IPS-20b (cell line): ENCODE measurements around the gene MACROD2.
"Not testable (repeated sequence)": the region's sequence is repeated elsewhere in the genome, so short reads cannot be mapped to it uniquely, and the experiment has no call there.

Source experiments
- H3K27ac ChIP-seq: one replicate; pipeline ENCODE4 v1.5.1; 2013; ENCODE audit warnings: low read length
- H3K27me3 ChIP-seq: 2 replicates; pipeline ENCODE4 v1.6.1; 2013; ENCODE audit warnings: mild to moderate bottlenecking, low read length, inconsistent platforms; ENCODE audit not compliant: insufficient read depth
- H3K36me3 ChIP-seq: 2 replicates; pipeline ENCODE4 v1.6.1; 2013; ENCODE audit warnings: low read depth, mild to moderate bottlenecking, inconsistent platforms, low read length, moderate library complexity; ENCODE audit not compliant: insufficient read depth
- H3K4me1 ChIP-seq: 2 replicates; pipeline ENCODE4 v1.6.1; 2013; ENCODE audit warnings: mild to moderate bottlenecking, control low read depth, inconsistent platforms, low read length, moderate library complexity; ENCODE audit not compliant: insufficient read depth
- H3K4me3 ChIP-seq: 2 replicates; pipeline ENCODE4 v1.5.1; 2013; ENCODE audit warnings: mild to moderate bottlenecking, low read length, inconsistent platforms
- H3K9ac ChIP-seq: 2 replicates; pipeline ENCODE4 v1.6.1; 2013; ENCODE audit warnings: low read depth, mild to moderate bottlenecking, inconsistent platforms, low read length, moderate library complexity
- H3K9me3 ChIP-seq: 2 replicates; pipeline ENCODE4 v1.6.1; 2013; ENCODE audit warnings: mild to moderate bottlenecking, low read depth, low read length, inconsistent platforms; ENCODE audit not compliant: insufficient read depth

MACROD2 gene

GRCh38 chr20:15362849-15363248, 1367.5 kb downstream of the MACROD2 start:
- H3K4me1 ChIP-seq = peaks cover 3% of the 10 kb centered on the region; the same call in 1 of the 2 replicates
- no peaks in the 10 kb centered on the region for H3K27me3 ChIP-seq
- no peak overlapping the region for H3K4me3 ChIP-seq
- H3K9me3 ChIP-seq = no peaks in the 10 kb centered on the region
- H3K27ac ChIP-seq = no peak overlapping the region
- H3K9ac ChIP-seq = no peak overlapping the region
- no peaks in the 10 kb centered on the region for H3K36me3 ChIP-seq

GRCh38 chr20:15364781-15365180, 1369.5 kb downstream of the MACROD2 start:
- H3K36me3 ChIP-seq = no peaks in the 10 kb centered on the region
- no peak overlapping the region for H3K9ac ChIP-seq
- peaks cover 3% of the 10 kb centered on the region; the same call in 1 of the 2 replicates for H3K4me1 ChIP-seq
- H3K4me3 ChIP-seq = no peak overlapping the region
- no peaks in the 10 kb centered on the region for H3K27me3 ChIP-seq
- no peaks in the 10 kb centered on the region for H3K9me3 ChIP-seq
- H3K27ac ChIP-seq = no peak overlapping the region

GRCh38 chr20:15370370-15370769, 1375.1 kb downstream of the MACROD2 start:
- Histone ChIP-seq H3K27me3 (no peaks in the 10 kb centered on the region), H3K9me3 (no peaks in the 10 kb centered on the region), H3K4me3 (no peak overlapping the region), H3K9ac (no peak overlapping the region), H3K4me1 (no peaks in the 10 kb centered on the region; the same call in 1 of the 2 replicates), H3K27ac (no peak overlapping the region), H3K36me3 (no peaks in the 10 kb centered on the region)

GRCh38 chr20:15374682-15375081, 1379.4 kb downstream of the MACROD2 start:
- H3K9ac ChIP-seq = no peak overlapping the region
- H3K27me3 ChIP-seq = no peaks in the 10 kb centered on the region
- H3K36me3 ChIP-seq = no peaks in the 10 kb centered on the region
- H3K27ac ChIP-seq = no peak overlapping the region
- H3K4me1 ChIP-seq = no peaks in the 10 kb centered on the region; the same call in 1 of the 2 replicates
- no peaks in the 10 kb centered on the region for H3K9me3 ChIP-seq
- H3K4me3 ChIP-seq = no peak overlapping the region

GRCh38 chr20:15375836-15376235, 1380.5 kb downstream of the MACROD2 start:
- Histone ChIP-seq H3K9me3 (no peaks in the 10 kb centered on the region), H3K9ac (no peak overlapping the region), H3K36me3 (no peaks in the 10 kb centered on the region), H3K4me3 (no peak overlapping the region), H3K27ac (no peak overlapping the region), H3K4me1 (no peaks in the 10 kb centered on the region; the same call in 1 of the 2 replicates), H3K27me3 (no peaks in the 10 kb centered on the region)

GRCh38 chr20:15377603-15378002, 1382.3 kb downstream of the MACROD2 start:
- not testable (repeated sequence) for H3K9ac ChIP-seq, H3K27ac ChIP-seq, H3K4me1 ChIP-seq, H3K4me3 ChIP-seq, H3K9me3 ChIP-seq, H3K27me3 ChIP-seq, H3K36me3 ChIP-seq

GRCh38 chr20:15378151-15378550, 1382.8 kb downstream of the MACROD2 start:
- Histone ChIP-seq H3K9ac (no peak overlapping the region), H3K4me1 (no peaks in the 10 kb centered on the region), H3K27ac (no peak overlapping the region), H3K4me3 (no peak overlapping the region), H3K27me3 (no peaks in the 10 kb centered on the region; the same call in 1 of the 2 replicates), H3K9me3 (no peaks in the 10 kb centered on the region), H3K36me3 (no peaks in the 10 kb centered on the region)

- Histone ChIP-seq H3K36me3 (no peaks in the 10 kb centered on the region), H3K9me3 (no peaks in the 10 kb centered on the region), H3K9ac (no peak overlapping the region), H3K27me3 (no peaks in the 10 kb centered on the region; the same call in 1 of the 2 replicates), H3K27ac (no peak overlapping the region), H3K4me3 (no peak overlapping the region), H3K4me1 (no peaks in the 10 kb centered on the region)
These were observed 1384.5 kb downstream of the MACROD2 start for GRCh38 chr20:15379681-15380296.

- H3K4me3 ChIP-seq = no peak overlapping the region
- no peaks in the 10 kb centered on the region for H3K4me1 ChIP-seq
- H3K9ac ChIP-seq = no peak overlapping the region
- H3K27ac ChIP-seq = no peak overlapping the region
- H3K36me3 ChIP-seq = no peaks in the 10 kb centered on the region
- no peaks in the 10 kb centered on the region for H3K9me3 ChIP-seq
- no peaks in the 10 kb centered on the region; the same call in 1 of the 2 replicates for H3K27me3 ChIP-seq
These were observed 1385.5 kb downstream of the MACROD2 start for GRCh38 chr20:15380770-15381169.

- no peaks in the 10 kb centered on the region for H3K9me3 ChIP-seq
These were observed 1391.9 kb downstream of the MACROD2 start for GRCh38 chr20:15387228-15387627.

GRCh38 chr20:15395457-15395856, 1400.1 kb downstream of the MACROD2 start:
- H3K27me3 ChIP-seq = no peaks in the 10 kb centered on the region
- no peaks in the 10 kb centered on the region for H3K36me3 ChIP-seq
- no peaks in the 10 kb centered on the region for H3K9me3 ChIP-seq
- no peak overlapping the region for H3K27ac ChIP-seq
- H3K4me1 ChIP-seq = 0 out of 2 replicates have a peak, but pooled peaks cover 2% of the 10 kb centered on the region
- no peak overlapping the region for H3K9ac ChIP-seq
- H3K4me3 ChIP-seq = no peak overlapping the region

More at GRCh38 chr20:15387228-15387627, 1391.9 kb downstream of the MACROD2 start:
- Histone ChIP-seq H3K4me1 (no peaks in the 10 kb centered on the region), H3K9ac (no peak overlapping the region), H3K36me3 (no peaks in the 10 kb centered on the region), H3K27me3 (no peaks in the 10 kb centered on the region; the same call in 1 of the 2 replicates), H3K27ac (no peak overlapping the region), H3K4me3 (no peak overlapping the region)

- Histone ChIP-seq H3K4me1 (0 out of 2 replicates have a peak, but pooled peaks cover 2% of the 10 kb centered on the region), H3K9ac (no peak overlapping the region), H3K9me3 (no peaks in the 10 kb centered on the region), H3K27ac (no peak overlapping the region), H3K36me3 (no peaks in the 10 kb centered on the region), H3K27me3 (no peaks in the 10 kb centered on the region), H3K4me3 (no peak overlapping the region)
These were observed 1400.7 kb downstream of the MACROD2 start for GRCh38 chr20:15396026-15396425.
